GM12873 (cell line): ENCODE results near the gene PWWP2B.

ENCODE experiments used
- TF ChIP-seq, protein P1 (sequence below): IDR thresholded peaks from 2 replicates; pipeline ENCODE4 v1.5.1; 2012; ENCODE audit warnings: low read depth, mild to moderate bottlenecking, moderate library complexity, low read length, control low read depth; ENCODE audit not compliant: insufficient read depth; ENCODE audit errors: missing control alignments

The PWWP2B gene

DNA sequence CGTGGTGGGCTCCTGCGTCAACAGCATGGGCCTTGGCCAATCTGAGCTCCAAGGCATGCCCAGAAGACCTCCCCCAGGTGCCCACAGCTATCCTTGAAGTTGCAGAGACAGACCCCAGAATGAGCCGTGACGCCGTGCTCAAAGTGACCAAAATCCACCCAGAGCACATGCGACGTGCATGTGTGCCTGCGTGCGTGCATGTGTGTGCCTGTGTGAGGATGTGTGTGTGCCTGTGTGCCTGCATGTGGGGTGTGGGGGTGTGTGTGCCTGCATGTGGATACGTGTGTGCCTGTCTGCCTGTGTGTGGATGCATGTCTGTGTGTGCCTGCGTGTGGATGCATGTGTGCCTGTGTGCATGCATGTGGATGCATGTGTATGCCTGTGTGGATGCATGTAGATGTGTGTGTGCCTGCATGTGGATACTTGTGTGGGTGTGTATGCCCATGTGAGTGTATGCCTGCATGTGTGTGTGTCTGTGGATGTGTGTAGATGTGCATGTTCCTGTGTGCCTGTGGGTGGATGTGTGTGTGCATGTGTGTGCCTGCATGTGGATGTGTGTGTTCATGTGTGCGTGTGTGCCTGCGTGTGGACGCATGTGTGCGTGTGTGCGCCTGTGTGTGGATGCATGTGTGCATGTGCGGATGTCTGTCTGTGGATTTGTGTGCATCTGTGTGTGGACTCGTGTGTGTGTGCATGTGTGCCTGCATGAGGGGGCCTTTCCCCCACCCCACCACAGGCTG lies 42.6 kb downstream of the PWWP2B start:
- TF ChIP-seq, protein P1, sequence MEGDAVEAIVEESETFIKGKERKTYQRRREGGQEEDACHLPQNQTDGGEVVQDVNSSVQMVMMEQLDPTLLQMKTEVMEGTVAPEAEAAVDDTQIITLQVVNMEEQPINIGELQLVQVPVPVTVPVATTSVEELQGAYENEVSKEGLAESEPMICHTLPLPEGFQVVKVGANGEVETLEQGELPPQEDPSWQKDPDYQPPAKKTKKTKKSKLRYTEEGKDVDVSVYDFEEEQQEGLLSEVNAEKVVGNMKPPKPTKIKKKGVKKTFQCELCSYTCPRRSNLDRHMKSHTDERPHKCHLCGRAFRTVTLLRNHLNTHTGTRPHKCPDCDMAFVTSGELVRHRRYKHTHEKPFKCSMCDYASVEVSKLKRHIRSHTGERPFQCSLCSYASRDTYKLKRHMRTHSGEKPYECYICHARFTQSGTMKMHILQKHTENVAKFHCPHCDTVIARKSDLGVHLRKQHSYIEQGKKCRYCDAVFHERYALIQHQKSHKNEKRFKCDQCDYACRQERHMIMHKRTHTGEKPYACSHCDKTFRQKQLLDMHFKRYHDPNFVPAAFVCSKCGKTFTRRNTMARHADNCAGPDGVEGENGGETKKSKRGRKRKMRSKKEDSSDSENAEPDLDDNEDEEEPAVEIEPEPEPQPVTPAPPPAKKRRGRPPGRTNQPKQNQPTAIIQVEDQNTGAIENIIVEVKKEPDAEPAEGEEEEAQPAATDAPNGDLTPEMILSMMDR = no peak

DNA sequence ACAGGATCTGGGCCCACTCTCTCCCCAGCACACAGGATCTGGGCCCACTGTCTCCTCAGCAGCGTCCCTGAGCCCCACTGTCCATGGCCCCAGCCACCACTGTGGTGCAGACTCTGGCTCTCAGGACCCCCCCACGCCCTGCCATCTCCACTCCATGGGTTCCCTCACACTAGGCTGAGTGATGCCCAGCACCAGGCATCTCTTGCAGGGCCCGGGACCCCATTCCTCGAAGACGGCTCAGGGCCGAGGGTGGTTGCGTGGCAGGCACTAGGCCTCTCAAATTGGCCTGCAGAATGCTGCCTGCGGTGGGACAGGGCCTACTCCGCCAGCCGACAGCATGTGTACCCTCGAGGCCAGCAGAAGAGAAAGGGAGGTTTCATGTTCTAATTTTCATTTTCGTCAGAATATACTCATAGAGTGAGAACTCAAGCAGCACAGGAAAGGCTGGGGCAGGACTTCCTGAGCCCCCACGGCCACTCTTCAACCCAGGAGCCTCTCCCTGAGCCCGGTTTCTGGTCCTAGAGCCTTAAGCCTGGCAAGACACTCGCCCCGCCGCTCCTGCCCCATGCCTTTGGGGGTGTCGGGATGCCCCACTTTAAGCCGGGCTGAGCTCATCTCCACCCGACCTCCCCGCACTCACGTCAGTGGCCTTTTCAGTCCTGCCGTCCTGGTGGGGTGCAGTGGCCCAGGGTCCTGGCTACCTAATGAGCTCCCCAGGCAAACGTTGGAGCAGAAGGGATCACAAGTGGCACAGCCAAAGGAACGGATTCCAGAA lies 44.0 kb downstream of the PWWP2B start:
- TF ChIP-seq, protein P1 = no peak

DNA sequence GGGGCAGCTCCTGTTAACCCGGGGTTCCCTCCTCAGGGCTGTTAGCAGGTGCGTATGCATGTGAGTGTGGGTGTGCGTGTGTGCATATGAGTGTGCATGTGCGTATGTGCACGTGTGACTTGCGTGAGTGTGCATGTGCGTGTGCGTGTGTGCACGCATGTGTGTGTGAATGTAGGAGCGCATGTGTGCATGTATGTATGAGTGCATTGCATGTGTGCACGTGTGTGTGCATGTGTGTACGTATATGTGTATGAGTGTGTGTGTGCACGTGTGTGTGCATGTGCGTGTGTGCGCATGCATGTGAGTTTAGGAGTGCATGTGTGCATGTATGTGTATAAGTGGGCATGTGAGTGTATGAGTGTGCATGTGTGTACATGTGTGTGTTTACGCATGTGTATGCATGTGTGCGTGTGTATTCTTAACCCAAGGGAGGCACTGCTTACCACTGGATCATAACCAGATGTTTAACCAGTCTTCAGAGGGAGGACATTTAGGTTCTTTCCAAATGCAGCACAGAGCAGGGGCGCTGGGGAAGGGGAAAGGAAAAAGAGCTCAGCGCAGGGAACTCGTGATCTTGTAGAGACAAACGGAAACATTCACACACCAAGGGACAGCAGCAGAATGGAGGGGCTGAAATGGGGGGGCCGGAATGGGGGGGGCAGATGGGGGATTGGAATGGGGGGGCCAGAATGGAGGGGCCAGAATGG lies 45.0 kb downstream of the PWWP2B start:
- TF ChIP-seq, protein P1 = no peak

DNA sequence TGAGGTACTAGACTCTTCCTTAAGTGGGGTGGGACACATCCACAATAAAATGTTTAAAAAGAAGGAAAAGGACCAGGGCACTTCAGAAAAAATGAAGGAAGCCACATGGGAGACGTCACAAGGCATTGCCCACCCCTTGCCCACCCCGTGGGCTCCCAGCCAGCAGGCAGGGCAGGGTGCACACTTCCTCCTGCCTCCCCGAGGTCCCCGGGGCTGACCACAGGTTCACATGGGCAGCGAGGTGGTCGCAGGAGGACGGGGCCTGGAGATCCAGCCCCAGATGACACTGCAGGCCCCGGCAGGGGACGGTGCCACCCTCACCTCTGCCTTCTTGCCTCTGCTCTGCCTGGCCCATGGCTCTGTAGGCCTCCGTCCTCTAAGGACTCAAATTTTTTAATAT lies 45.6 kb downstream of the PWWP2B start:
- TF ChIP-seq, protein P1 = no peak

DNA sequence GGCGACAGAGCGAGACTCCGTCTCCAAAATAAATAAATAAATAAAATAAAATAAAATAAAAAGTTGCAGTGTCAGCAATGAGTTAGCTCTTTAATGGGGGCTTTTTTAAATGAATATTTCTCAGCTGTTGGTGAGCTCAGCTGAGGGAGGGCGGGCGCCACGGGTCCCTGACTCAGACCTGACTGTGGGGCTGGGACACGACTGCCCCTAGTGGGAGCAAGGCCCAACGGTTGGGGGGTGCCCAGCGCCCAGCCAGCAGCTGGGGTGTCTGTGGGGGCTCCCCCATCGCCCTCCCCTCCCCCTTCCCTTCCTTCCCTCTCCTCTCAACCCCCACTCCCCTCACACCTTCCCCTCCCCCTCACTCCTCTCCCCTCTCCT lies 46.6 kb downstream of the PWWP2B start:
- TF ChIP-seq, protein P1 = peak; percentile 60

DNA sequence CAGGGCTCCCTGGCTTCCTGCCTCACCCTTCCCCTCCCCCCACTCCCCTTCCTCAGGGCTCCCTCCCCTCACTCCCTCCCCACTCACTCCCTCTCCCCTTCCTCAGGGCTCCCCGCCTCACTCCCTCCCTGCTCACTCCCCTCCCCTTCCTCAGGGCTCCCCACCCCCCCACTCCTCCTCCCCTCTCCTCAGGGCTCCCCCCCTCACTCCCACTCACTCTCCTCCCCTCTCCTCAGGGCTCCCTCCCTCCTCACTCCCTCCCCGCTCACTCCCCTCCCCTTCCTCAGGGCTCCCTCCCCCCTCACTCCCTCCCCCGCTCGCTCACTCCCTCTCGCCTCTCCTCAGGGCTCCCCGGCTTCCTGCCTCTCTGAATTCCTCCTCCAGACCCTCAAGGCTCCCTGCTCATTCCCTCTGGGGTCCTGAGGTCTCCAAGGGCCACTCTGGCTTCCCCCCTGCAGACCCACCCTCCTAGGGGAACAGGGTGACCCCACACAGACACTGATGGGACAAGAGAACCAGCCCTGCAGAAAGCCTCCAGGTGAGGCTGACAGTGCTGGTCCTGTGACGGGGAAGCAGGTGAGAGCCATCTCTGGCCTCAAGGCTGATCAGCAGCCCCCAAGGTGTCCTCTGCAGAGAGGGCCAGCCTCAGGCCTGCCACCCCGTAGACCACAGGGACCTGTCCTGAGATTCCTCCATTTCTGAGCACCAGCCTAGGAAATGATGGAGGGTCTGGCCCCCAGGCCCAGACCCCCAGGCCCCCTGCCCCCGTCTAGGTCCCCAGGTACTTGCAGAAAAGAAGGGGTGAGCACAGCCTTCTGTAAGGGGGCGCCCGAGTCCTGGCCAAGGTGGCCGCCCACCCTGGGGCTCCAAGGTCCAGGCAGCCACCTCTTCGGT lies 47.2 kb downstream of the PWWP2B start:
- TF ChIP-seq, protein P1 = no peak
